HepG2 (cell line): Measurements from ENCODE around the gene MRPS14. TPM values are rescaled to one million over a fixed set of nuclear protein-coding genes. Genes with fewer than 3 reads are reported as not detected.

ENCODE experiments used
- CC2D1A ChIP-seq: sonication (generic); formaldehyde crosslinking; IDR thresholded peaks from 2 replicates; pipeline ENCODE4 v1.8.1; 2023; ENCODE audit warnings: mild to moderate bottlenecking, missing genetic modification reagents
- GABPA ChIP-seq, 2 experiments: IDR thresholded peaks; 2 replicates each; pipeline ENCODE4 v1.6.1; 2011 to 2016; ENCODE audit warnings: low read depth in 2 of 2, low read length in 1 of 2, missing biosample characterization in 1 of 2, missing genetic modification characterization in 1 of 2
- GTF3A ChIP-seq: sonication (generic); formaldehyde crosslinking; conservative IDR thresholded peaks from 2 replicates; pipeline ENCODE4 v1.4.0; 2020; ENCODE audit warnings: mild to moderate bottlenecking, missing genetic modification reagents
- JUN ChIP-seq: sonication (generic); formaldehyde crosslinking; IDR thresholded peaks from 2 replicates; pipeline ENCODE4 v1.4.0; 2020; ENCODE audit warnings: mild to moderate bottlenecking, missing genetic modification reagents
- MAFF ChIP-seq: IDR thresholded peaks from 2 replicates; pipeline ENCODE4 v1.6.1; 2011; ENCODE audit warnings: low read depth, low read length, improper control_type of control experiment
- MZF1 ChIP-seq: sonication (generic); formaldehyde crosslinking; IDR thresholded peaks from 2 replicates; pipeline ENCODE4 v1.8.1; 2023; ENCODE audit warnings: mild to moderate bottlenecking, missing genetic modification reagents, borderline replicate concordance
- PHF8 ChIP-seq: sonication (generic); formaldehyde crosslinking; IDR thresholded peaks from 2 replicates; pipeline ENCODE4 v1.5.0; 2020; ENCODE audit warnings: missing genetic modification reagents
- POGK ChIP-seq: sonication (generic); formaldehyde crosslinking; conservative IDR thresholded peaks from 2 replicates; pipeline ENCODE4 v1.8.0; 2022; ENCODE audit warnings: mild to moderate bottlenecking, moderate library complexity, missing genetic modification reagents
- REST ChIP-seq, 2 experiments: IDR thresholded peaks; 2 replicates each; pipeline ENCODE4 v1.6.1; 2011 to 2012; ENCODE audit warnings: low read length in 2 of 2, borderline replicate concordance in 1 of 2, low read depth in 1 of 2, mild to moderate bottlenecking in 1 of 2, moderate library complexity in 1 of 2
- SP1 ChIP-seq, 2 experiments: fragments of 450-650 bp in 1 of 2; sonication (generic) in 1 of 2; formaldehyde crosslinking in 1 of 2; IDR thresholded peaks; 2 replicates each; pipeline versions ENCODE4 v1.4.0 to v1.6.1; 2016 to 2020; ENCODE audit warnings: missing genetic modification reagents in 1 of 2
- TEF ChIP-seq: sonication (generic); formaldehyde crosslinking; IDR thresholded peaks from 2 replicates; pipeline ENCODE4 v1.5.0; 2020; ENCODE audit warnings: missing genetic modification reagents
- ZNF205 ChIP-seq: IDR thresholded peaks from 2 replicates; pipeline ENCODE4 v1.6.1; 2018; ENCODE audit warnings: missing biosample characterization, missing genetic modification reagents
- ZNF264 ChIP-seq: sonication (generic); formaldehyde crosslinking; IDR thresholded peaks from 2 replicates; pipeline ENCODE4 v1.4.0; 2020; ENCODE audit warnings: missing genetic modification reagents
- ZNF672 ChIP-seq: sonication (generic); formaldehyde crosslinking; IDR thresholded peaks from 2 replicates; pipeline ENCODE4 v1.8.1; 2022; ENCODE audit warnings: missing genetic modification reagents
- ZZZ3 ChIP-seq: sonication (generic); formaldehyde crosslinking; IDR thresholded peaks from 2 replicates; pipeline ENCODE4 v1.4.0; 2020; ENCODE audit warnings: missing genetic modification reagents, mild to moderate bottlenecking, borderline replicate concordance
- polyA plus RNA-seq, 8 experiments: library from polyadenylated mRNA; depleted of rRNA in 3 of 8; stranded (reverse) in 7 of 8; unstranded in 1 of 8; fragments of >200 nt; fragmentation: Illumina TruSeq in 4 of 8; extraction: Trizol in 4 of 8; gene quantifications; 2 replicates each; pipeline versions ENCODE4 v1.2.1 to v1.2.3, GENCODE V29; 2011 to 2016; ENCODE audit warnings: low read depth in 4 of 8, missing spikeins in 1 of 8, mixed read lengths in 1 of 8; ENCODE audit not compliant: insufficient read depth in 1 of 8
- total RNA-seq, 5 experiments: library from RNA; depleted of rRNA; stranded (reverse); fragments of >200 nt; fragmentation: Illumina TruSeq; extraction: Trizol; gene quantifications; 2 replicates each; pipeline ENCODE4 v1.2.3, GENCODE V29; 2016; ENCODE audit warnings: low read depth in 1 of 5
- TF ChIP-seq, protein P1 (sequence below): sonication (generic); formaldehyde crosslinking; conservative IDR thresholded peaks from 2 replicates; pipeline ENCODE4 v1.4.0; 2020; ENCODE audit warnings: mild to moderate bottlenecking, missing genetic modification reagents, moderate library complexity
- TF ChIP-seq, protein P2 (sequence below): sonication (generic); formaldehyde crosslinking; IDR thresholded peaks from 2 replicates; pipeline ENCODE4 v1.9.0; 2021; ENCODE audit warnings: missing genetic modification reagents, mild to moderate bottlenecking, borderline replicate concordance

MRPS14 gene
- total and polyA plus RNA-seq, 2 of the 13 experiments (the other 11 are each of a cell fraction or from before 2014, with no cell fraction given), result 36.6 to 43.2 TPM

- TF ChIP-seq REST (IDR thresholded peaks at IDR 0.05; ENCODE audit: borderline replicate concordance in 1 of 2, low read depth in 1 of 2, low read length in 2 of 2) (peak in 1 of 2 experiments; percentile 64; a peak in 1 of 4 replicates), POGK (no peak), MAFF (no peak), MZF1 (CRISPR knock-in tag) (no peak), SP1 (IDR thresholded peaks at IDR 0.05) (no peak), SP1 (CRISPR knock-in tag; IDR thresholded peaks at IDR 0.05) (peak; percentile 69), ZNF205 (no peak), ZNF264 (peak; percentile 16; the same call in 1 of the 2 replicates), TEF (CRISPR knock-in tag) (no peak), GTF3A (CRISPR knock-in tag) (no peak), PHF8 (peak; percentile 90), ZZZ3 (peak; percentile 76; the same call in 1 of the 2 replicates), GABPA (IDR thresholded peaks at IDR 0.05; ENCODE audit: low read depth, low read length) (peak; percentile 87), GABPA (CRISPR knock-in tag; IDR thresholded peaks at IDR 0.05; ENCODE audit: low read depth) (peak; percentile 99), JUN (CRISPR knock-in tag) (no peak), CC2D1A (CRISPR knock-in tag) (no peak), ZNF672 (no peak)
- TF ChIP-seq, protein P1, sequence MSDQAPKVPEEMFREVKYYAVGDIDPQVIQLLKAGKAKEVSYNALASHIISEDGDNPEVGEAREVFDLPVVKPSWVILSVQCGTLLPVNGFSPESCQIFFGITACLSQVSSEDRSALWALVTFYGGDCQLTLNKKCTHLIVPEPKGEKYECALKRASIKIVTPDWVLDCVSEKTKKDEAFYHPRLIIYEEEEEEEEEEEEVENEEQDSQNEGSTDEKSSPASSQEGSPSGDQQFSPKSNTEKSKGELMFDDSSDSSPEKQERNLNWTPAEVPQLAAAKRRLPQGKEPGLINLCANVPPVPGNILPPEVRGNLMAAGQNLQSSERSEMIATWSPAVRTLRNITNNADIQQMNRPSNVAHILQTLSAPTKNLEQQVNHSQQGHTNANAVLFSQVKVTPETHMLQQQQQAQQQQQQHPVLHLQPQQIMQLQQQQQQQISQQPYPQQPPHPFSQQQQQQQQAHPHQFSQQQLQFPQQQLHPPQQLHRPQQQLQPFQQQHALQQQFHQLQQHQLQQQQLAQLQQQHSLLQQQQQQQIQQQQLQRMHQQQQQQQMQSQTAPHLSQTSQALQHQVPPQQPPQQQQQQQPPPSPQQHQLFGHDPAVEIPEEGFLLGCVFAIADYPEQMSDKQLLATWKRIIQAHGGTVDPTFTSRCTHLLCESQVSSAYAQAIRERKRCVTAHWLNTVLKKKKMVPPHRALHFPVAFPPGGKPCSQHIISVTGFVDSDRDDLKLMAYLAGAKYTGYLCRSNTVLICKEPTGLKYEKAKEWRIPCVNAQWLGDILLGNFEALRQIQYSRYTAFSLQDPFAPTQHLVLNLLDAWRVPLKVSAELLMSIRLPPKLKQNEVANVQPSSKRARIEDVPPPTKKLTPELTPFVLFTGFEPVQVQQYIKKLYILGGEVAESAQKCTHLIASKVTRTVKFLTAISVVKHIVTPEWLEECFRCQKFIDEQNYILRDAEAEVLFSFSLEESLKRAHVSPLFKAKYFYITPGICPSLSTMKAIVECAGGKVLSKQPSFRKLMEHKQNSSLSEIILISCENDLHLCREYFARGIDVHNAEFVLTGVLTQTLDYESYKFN, result 0 out of 2 replicates have a peak, but pooled peaks have one; percentile 12
- TF ChIP-seq, protein P2, sequence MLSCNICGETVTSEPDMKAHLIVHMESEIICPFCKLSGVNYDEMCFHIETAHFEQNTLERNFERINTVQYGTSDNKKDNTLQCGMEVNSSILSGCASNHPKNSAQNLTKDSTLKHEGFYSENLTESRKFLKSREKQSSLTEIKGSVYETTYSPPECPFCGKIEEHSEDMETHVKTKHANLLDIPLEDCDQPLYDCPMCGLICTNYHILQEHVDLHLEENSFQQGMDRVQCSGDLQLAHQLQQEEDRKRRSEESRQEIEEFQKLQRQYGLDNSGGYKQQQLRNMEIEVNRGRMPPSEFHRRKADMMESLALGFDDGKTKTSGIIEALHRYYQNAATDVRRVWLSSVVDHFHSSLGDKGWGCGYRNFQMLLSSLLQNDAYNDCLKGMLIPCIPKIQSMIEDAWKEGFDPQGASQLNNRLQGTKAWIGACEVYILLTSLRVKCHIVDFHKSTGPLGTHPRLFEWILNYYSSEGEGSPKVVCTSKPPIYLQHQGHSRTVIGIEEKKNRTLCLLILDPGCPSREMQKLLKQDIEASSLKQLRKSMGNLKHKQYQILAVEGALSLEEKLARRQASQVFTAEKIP (CRISPR knock-in tag), result no peak
Observed at GRCh38 chr1:174999216-174999935, 23.8 kb downstream of the MRPS14 start (continued).
